Measurements from ENCODE around the gene ELF4.

ELF4 gene

GRCh38 chrX:130111220-130112154 is 1.2 kb upstream of the ELF4 start:
- no peak for DNase-seq

GRCh38 chrX:130109429-130110378 is 593 bp downstream of the ELF4 start:
- peak; percentile 25 for DNase-seq

- peak; percentile 60 for DNase-seq
Measured at GRCh38 chrX:130108647-130109428, 1.5 kb downstream of the ELF4 start.

DNA sequence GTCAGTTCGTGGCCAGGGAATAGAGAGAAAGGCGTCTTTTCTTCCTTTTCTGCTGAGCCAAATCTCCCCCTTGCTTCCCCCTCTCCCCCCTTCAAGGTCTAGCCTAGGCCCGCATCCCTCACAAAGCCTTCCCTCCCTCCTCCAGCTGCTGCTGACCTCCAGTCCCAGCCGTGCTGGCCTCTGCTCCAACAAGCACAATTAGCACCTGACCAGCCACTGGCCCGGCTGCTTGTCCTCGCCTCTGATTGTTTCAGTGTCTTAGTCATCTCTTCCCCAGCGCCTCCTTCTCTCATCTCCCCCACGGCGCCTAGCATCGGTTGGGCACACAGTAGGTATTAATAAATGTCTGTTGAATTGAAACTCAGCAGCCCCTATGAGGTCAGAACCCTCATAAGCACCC is 4.2 kb downstream of the ELF4 start:
- DNase-seq, result no peak

DNA sequence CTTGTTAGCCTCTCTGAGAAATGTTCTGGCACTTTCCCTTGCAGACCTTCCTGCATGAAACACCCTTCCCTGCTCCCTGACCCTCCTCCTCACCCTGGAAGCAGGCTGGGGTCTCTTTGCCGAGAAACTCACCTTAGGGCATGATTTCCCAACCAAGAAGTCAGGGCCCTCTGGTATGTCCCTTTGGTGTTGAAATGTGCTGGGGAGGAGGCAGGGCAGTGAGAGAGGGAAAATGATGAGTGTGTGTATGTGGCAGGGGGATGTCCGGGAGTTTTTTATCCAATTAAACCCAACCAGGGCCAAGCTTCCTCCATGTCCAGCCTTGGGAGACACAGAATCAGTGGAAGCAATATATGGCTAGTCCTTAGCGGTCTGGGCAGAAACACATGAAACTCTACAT is 5.1 kb downstream of the ELF4 start:
- DNase-seq, result no peak

- DNase-seq, result no peak
Measured at GRCh38 chrX:130103605-130104004, 6.7 kb downstream of the ELF4 start.

- no peak for DNase-seq
Measured at GRCh38 chrX:130100180-130100579, 10.1 kb downstream of the ELF4 start.

DNA sequence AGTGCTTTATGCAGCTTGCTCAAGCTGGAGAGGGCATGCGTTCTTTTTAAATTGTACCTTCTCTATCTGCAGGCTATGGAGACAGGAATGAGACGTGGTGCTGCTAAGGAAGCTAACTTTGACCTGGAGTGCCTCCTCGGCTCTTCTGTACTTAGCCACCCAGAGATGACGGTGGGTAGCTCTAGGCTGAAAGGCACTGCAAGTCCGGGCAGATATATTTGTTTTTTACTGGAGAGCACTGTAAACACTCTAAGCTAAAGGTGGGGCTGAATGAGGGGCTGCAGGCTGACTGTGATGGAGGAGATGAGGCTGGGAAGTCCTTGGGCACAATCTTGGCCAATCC is 12.1 kb downstream of the ELF4 start:
- DNase-seq, result no peak

DNA sequence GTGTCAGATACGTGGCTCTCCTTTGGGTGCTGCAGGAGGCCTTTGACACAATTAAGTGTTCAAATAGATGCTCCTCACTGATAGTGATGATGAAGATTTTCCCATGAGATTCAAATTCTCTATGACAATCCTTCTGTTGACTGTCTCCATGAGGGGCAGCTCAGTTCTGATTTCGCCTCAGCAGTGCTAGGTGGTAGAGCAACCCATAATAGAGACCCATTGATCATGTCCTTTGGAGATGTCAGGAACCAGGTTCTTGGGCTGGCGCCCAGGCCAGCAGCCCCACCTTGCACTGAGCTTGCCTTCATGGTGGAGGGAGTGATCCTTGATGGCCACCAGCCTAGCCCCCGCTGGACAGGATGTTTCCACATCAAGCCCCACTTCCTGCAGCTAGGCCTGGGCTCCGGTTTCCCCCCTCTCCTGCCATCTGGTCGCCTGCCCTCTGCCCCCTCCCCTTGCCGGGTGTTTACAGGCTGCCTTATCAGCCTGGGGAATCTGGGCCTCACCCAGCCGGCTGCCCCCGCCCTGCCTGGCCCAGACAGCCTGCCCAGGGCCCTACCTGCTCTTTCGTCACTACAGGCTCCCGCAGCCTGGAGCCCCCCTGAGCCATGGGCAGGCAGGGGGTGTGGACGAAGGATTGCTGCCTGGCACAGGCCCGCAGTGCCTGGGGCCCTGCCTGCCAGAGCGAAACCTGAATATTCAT is 12.6 kb downstream of the ELF4 start:
- no peak for DNase-seq

- no peak for DNase-seq
Measured at GRCh38 chrX:130095249-130096030, 14.9 kb downstream of the ELF4 start.

DNA sequence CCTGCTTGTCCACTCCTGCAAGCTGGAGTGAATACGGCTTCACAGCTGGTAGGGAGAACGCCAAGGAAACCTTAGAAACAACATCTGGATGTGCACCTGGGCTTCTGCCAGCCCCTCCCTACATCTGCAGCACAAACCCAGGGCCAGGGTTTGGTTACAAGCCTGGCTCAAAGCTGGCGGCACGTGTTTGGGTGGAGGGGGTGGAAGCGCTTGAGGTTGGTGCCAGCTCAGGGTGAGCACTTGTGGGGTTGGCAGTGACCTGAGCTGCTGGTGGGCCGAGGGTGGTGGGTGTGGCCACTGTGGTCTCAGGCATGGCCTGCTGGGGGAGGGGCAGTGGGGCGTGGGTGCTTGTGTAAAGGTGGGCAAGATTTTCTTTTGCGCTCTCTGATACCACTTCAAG is 15.6 kb downstream of the ELF4 start:
- DNase-seq, result no peak

DNA sequence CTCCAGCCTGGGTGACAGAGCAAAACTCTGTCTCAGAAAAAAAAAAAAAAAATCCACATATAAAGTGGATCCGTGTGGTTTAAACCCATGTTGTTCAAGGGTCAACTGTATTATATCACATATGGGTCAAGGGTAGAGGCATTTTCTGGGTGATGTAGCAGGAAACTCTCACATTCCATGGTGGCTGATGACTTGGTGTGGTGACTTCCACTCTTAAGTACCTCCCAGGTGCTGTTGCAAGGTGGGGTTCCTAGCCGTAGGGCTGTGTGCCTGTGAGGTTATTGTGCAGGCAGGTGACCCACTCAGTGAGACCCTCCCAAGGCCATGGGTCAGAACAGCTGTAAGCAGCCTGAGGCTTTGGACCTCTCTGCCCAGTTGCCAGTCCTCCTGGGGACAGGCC is 17.0 kb downstream of the ELF4 start:
- DNase-seq, result no peak

GRCh38 chrX:130091980-130092522 is 18.2 kb downstream of the ELF4 start:
- peak; percentile 88 for DNase-seq

GRCh38 chrX:130090364-130090763 is 19.9 kb downstream of the ELF4 start:
- DNase-seq, result no peak

DNA sequence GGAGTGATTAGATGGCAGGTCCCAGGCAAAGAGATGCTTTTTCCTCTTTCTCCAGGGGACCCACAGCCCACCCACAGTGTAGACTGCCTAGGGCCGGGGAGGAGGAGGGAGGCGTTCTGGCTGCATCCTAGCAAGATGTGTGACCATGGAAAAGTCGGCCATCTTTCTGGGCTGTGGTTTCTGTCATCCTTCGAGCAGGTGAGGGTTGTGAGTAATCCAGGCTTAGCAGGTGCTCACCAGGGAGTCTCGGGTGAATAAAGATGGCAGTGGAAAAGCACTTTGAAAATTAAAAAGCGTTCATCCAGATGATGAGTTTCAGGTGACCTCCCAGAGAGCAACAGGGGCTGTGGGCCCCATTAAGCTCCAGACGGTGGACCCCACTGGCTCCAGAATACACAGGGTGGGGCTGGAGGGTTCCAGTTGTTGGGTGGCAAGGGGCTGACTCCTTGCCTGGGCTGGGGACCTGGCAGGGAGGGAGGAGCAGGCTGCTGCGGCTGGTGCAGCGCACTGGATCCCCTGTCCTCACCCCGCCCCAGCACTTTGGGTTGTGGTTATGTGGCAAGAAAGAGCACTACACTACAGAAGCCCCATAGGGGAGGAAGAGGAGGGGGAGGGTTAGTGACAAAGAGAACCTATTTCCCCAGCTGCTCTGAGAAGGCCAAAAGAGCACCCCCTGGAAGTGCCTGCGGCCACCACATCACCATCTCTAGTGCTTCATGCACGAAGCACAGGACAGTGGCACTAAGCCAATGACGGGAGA is 23.7 kb downstream of the ELF4 start:
- DNase-seq, result peak; percentile 78

- DNase-seq, result no peak
Measured at GRCh38 chrX:130085551-130086446, 24.5 kb downstream of the ELF4 start.

DNA sequence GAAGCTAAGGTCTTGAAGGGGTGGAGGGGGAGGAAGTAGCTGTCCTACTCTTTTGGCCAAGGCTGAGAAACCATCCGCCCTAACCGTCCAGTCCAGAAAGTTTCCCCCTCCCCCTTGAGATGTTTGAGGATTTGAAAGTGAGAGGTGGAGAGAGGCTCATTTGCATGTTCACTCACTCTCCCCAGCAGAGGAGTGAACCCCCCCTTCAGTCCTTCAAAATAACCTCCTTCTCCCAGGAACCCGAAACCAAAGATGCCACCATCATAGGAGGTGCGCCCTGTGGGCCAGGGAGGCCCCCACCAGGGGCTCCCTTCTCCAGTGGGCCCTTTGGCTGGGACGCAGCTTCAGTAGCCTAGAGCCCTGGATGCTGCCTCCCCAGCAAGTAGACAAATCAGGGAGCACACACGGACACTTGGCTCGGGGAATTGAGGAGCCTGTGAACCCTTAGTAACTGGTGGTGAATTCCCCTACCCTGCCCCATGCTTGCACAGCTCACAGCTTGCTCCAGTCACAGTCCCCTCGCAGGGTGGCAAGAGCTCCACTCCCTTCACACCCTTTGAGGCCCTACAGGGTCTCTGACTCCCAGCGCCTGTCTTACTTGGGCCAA is 25.6 kb downstream of the ELF4 start:
- DNase-seq, result peak; percentile 32

- no peak for DNase-seq
Measured at GRCh38 chrX:130083656-130084382, 26.5 kb downstream of the ELF4 start.
